IPS-18c (cell line): ENCODE results near the gene GALNT6.
"Not testable (repeated sequence)": the region's sequence is repeated elsewhere in the genome, so short reads cannot be mapped to it uniquely, and the experiment has no call there.

Source experiments
- H3K4me3 ChIP-seq: 2 replicates; pipeline ENCODE4 v1.7.0; 2013; ENCODE audit warnings: low read depth, mild to moderate bottlenecking, low read length, moderate library complexity; ENCODE audit not compliant: insufficient read depth
- H3K9me3 ChIP-seq: one replicate; pipeline ENCODE4 v1.6.1; 2013; ENCODE audit warnings: mild to moderate bottlenecking, low read length, moderate library complexity; ENCODE audit not compliant: control insufficient read depth, insufficient read depth

The GALNT6 gene

GRCh38 chr12:51322452-51322851 lies 68.8 kb downstream of the GALNT6 start:
- H3K4me3 ChIP-seq = no peak overlapping the region
- H3K9me3 ChIP-seq = no peaks in the 10 kb centered on the region

GRCh38 chr12:51321882-51322281 lies 69.3 kb downstream of the GALNT6 start:
- no peak overlapping the region for H3K4me3 ChIP-seq
- H3K9me3 ChIP-seq = no peaks in the 10 kb centered on the region

GRCh38 chr12:51320695-51321320 lies 70.4 kb downstream of the GALNT6 start:
- H3K4me3 ChIP-seq = no peak overlapping the region
- H3K9me3 ChIP-seq = no peaks in the 10 kb centered on the region

- Histone ChIP-seq H3K9me3 (no peaks in the 10 kb centered on the region), H3K4me3 (no peak overlapping the region)
Observed at GRCh38 chr12:51320311-51320694, 70.9 kb downstream of the GALNT6 start.

- H3K4me3 ChIP-seq = no peak overlapping the region
- H3K9me3 ChIP-seq = no peaks in the 10 kb centered on the region
Observed at GRCh38 chr12:51318846-51319599, 72.2 kb downstream of the GALNT6 start.

GRCh38 chr12:51318057-51318806 lies 73.0 kb downstream of the GALNT6 start:
- not testable (repeated sequence) for H3K4me3 ChIP-seq, H3K9me3 ChIP-seq

GRCh38 chr12:51311389-51311788 lies 79.8 kb downstream of the GALNT6 start:
- Histone ChIP-seq H3K9me3 (no peaks in the 10 kb centered on the region), H3K4me3 (no peak overlapping the region)

- Histone ChIP-seq H3K9me3 (no peaks in the 10 kb centered on the region), H3K4me3 (no peak overlapping the region)
Observed at GRCh38 chr12:51307655-51308593, 83.3 kb downstream of the GALNT6 start.

- H3K4me3 ChIP-seq = no peak overlapping the region
- no peaks in the 10 kb centered on the region for H3K9me3 ChIP-seq
Observed at GRCh38 chr12:51306507-51306906, 84.7 kb downstream of the GALNT6 start.
